NAMALWA (cell line): Measurements from ENCODE around the gene NEURL1B.

Experiments
- DNase-seq: peaks from one replicate; pipeline ENCODE4 v3.0.0-alpha.2; 2015; ENCODE audit warnings: low spot score

Gene NEURL1B

DNA sequence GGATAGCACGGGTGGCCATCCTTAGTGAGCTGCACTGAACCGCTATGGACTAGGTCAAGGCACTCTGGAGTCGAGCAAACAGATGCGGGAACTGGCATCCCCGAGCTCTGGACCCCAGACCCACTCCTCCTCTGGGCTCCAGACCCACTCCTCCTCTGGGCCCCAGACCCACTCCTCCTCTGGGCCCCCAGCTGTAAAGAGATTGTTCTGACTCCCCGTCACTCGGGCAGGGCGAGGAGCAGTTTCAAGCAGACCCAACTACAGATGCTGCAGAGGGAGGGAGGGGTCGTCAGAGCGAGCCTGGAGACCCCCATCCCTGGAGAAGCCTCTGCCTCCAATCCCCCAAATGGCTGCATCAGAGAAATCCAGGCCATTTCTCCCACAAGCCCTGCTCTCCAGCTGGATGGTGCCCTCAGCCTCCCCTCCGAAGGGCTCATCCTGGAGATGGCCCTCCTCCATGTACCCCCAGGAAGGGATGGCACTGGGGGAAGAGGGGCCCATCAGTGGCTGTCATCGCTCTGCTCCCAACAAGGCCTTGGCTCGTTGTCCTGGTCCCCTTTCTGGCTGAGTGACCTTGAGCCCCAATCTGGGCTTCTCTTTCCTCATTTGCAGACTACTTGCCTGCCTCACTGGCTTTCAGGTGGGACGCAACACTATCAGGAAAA lies 91.3 kb downstream of the NEURL1B start:
- DNase-seq = no peak

- no peak for DNase-seq
Measured at GRCh38 chr5:172733131-172733973, 92.3 kb downstream of the NEURL1B start.

DNA sequence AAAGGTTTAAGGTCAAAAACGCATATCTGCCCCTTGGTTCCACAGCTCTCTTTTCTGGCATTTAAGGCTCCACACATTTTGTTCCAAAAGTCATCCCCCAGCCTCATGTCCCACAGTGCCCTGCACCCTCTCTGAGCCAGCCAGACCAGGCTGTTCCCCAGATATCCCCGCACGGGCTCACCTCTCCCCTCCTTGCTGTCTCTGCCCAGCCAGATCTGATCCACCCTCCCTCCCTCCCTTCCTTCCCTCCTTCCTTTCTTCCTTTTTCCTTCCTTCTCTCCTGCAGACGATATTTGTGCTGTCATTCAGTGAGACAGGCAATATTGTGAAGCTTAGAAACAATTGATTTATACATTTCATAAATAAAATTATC lies 92.9 kb downstream of the NEURL1B start:
- DNase-seq = no peak

DNA sequence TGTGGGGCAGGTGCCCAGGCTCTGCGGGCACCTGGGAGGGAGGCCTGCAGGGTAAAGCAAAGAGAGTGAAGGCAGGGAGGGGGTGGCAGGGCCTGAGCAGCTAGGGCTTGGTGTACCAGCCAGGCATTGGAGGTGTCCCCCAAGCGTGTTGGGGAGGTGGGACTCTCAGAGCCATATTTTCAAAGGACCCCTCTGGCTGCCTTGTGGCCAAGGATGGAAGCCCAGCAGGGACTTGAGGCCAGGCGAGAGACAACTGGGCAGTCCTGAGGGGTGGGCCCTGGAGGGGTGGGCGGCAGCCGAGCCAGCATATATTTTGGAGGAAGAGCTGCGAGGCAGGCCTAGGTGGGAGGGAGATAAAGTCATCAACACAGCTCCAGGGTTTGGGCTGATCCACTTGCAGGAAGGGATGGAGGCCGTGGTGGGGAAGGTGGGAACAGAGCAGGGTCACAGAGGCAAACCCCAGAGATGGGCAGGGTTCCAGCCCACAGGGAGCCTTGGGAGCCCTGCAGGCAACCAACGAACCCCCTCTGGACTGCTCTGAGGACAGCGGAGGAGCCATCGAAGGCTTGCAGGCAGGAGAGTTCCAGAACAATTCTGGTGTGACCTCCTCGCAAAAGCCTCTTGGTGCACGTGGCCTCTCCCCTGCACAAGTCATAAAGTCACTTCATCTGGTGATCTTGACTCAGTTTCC lies 94.2 kb downstream of the NEURL1B start:
- DNase-seq = no peak

GRCh38 chr5:172736508-172737135 lies 95.6 kb downstream of the NEURL1B start:
- DNase-seq = no peak

DNA sequence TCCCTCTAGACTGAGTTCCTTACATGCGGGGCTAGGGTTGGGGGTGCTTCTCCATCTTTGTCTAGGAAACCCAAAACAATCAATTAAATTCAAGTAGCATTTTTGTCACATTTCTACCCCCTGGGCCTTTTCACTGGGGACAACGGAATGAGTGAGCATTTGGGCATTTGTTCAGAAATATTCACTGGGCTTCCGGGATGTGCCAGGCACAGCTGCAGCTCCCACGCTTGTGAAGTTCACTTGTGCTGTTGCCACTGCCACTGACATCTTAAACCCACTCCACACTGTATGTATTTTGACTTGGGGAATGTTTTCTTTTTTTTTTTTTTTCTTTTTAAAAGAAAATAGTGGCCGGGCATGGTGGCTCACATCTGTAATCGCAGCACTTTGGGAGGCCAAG lies 98.3 kb downstream of the NEURL1B start:
- DNase-seq = no peak

- no peak for DNase-seq
Measured at GRCh38 chr5:172740428-172741205, 99.6 kb downstream of the NEURL1B start.
